Endothelial cell of umbilical vein (primary cell): ENCODE results near the gene CRLF1. TPM values are rescaled to one million over a fixed set of nuclear protein-coding genes. Genes with fewer than 3 reads are reported as not detected.

Source experiments
- BruUV-seq: library from RNA; stranded (reverse); fragments of 400-500 nt; replicated peaks from 2 replicates; lab custom pipeline; 2021; lab: Mats Ljungman, UMichigan
- CTCF ChIA-PET: fragments of 300-600, 350-600 bp; sonication (Branson Sonifier 250); formaldehyde crosslinking; loops from one replicate; lab custom pipeline; 2021; ENCODE audit warnings: antibody characterized with exemption, inconsistent platforms; lab: Charles Lee
- POLR2A ChIA-PET: fragments of 300-600, 350-600 bp; sonication (Branson Sonifier 250); formaldehyde crosslinking; loops from one replicate; lab custom pipeline; 2021; ENCODE audit warnings: antibody characterized with exemption, inconsistent platforms; lab: Charles Lee
- DNase-seq: peaks from one replicate; pipeline ENCODE4 v3.0.0-alpha.2; 2011; ENCODE audit warnings: low read depth, low spot score
- FAIRE-seq: peaks from 2 replicates; lab custom pipeline; 2011; peaks lifted over from hg19 to GRCh38; lab: Jason Lieb, UNC
- H2AFZ ChIP-seq: 2 replicates; pipeline ENCODE4 v1.6.0; 2012; ENCODE audit warnings: low read depth, low read length, control low read depth, inconsistent platforms
- H3K27ac ChIP-seq: 2 replicates; pipeline ENCODE4 v1.5.1; 2011; ENCODE audit warnings: low read depth, mild to moderate bottlenecking, control low read depth, low read length, moderate library complexity; ENCODE audit not compliant: insufficient read depth
- H3K27me3 ChIP-seq, 2 experiments: 2 replicates each; pipeline versions ENCODE4 v1.6.0 to v1.6.1; 2011; ENCODE audit warnings: low read length in 2 of 2, mixed read lengths in 1 of 2; ENCODE audit not compliant: control insufficient read depth in 2 of 2, insufficient read depth in 2 of 2
- H3K36me3 ChIP-seq, 2 experiments: 2 replicates in 1 of 2; 3 replicates in 1 of 2; pipeline ENCODE4 v1.5.1; 2011; ENCODE audit warnings: low read length in 2 of 2, mild to moderate bottlenecking in 1 of 2, moderate library complexity in 1 of 2; ENCODE audit not compliant: control insufficient read depth in 2 of 2, insufficient read depth in 2 of 2; ENCODE audit errors: extremely low read depth in 1 of 2
- H3K4me1 ChIP-seq: 3 replicates; pipeline ENCODE4 v1.5.1; 2011; ENCODE audit warnings: mild to moderate bottlenecking, low read length; ENCODE audit not compliant: control insufficient read depth, insufficient read depth; ENCODE audit errors: extremely low read depth
- H3K4me2 ChIP-seq: 2 replicates; pipeline ENCODE4 v1.6.1; 2011; ENCODE audit warnings: low read length, control low read depth, mixed read lengths; ENCODE audit not compliant: insufficient read depth
- H3K4me3 ChIP-seq, 3 experiments: fragments of 200-600 bp in 1 of 3; sonication (generic), shearing (Covaris generic) in 1 of 3; replicated peaks in 1 of 3; 2 replicates each; pipeline ENCODE4 v1.5.1; 2011 to 2016; ENCODE audit warnings: control low read depth in 3 of 3, low read length in 3 of 3, mild to moderate bottlenecking in 2 of 3, inconsistent platforms in 1 of 3, low read depth in 1 of 3, moderate library complexity in 1 of 3; ENCODE audit not compliant: insufficient read depth in 1 of 3
- H3K79me2 ChIP-seq: 2 replicates; pipeline ENCODE4 v1.6.0; 2012; ENCODE audit warnings: low read length, inconsistent platforms; ENCODE audit not compliant: control insufficient read depth, insufficient read depth
- H3K9ac ChIP-seq: replicated peaks from 2 replicates; pipeline ENCODE3; 2011; ENCODE audit warnings: low read length, control low read depth; ENCODE audit not compliant: insufficient read depth; ENCODE audit errors: extremely low read depth
- H3K9me1 ChIP-seq: replicated peaks from 3 replicates; pipeline ENCODE4 v1.6.0; 2011; ENCODE audit warnings: mild to moderate bottlenecking, low read length; ENCODE audit not compliant: control insufficient read depth, insufficient read depth; ENCODE audit errors: extremely low read depth
- H3K9me3 ChIP-seq: replicated peaks from 2 replicates; pipeline ENCODE4 v1.5.1; 2012; ENCODE audit warnings: low read length, inconsistent platforms; ENCODE audit not compliant: control insufficient read depth, insufficient read depth
- H4K20me1 ChIP-seq: replicated peaks from 2 replicates; pipeline ENCODE3; 2011; ENCODE audit warnings: mild to moderate bottlenecking, low read length; ENCODE audit not compliant: control insufficient read depth, insufficient read depth; ENCODE audit errors: extremely low read depth
- EZH2 ChIP-seq: IDR thresholded peaks from 2 replicates; pipeline ENCODE4 v1.6.1; 2012; ENCODE audit warnings: borderline replicate concordance, low read depth, mild to moderate bottlenecking, moderate library complexity, low read length, inconsistent platforms; ENCODE audit not compliant: severe bottlenecking
- FOS ChIP-seq: IDR thresholded peaks from 2 replicates; pipeline ENCODE4 v1.6.1; 2011; ENCODE audit warnings: mild to moderate bottlenecking, low read length, moderate library complexity, borderline replicate concordance; ENCODE audit not compliant: insufficient read depth
- GATA2 ChIP-seq: IDR thresholded peaks from 2 replicates; pipeline ENCODE4 v1.7.0; 2011; ENCODE audit warnings: low read depth, mild to moderate bottlenecking, moderate library complexity, mixed read lengths, low read length; ENCODE audit not compliant: insufficient read length, insufficient read depth
- JUN ChIP-seq: IDR thresholded peaks from 2 replicates; pipeline ENCODE4 v1.6.1; 2011; ENCODE audit warnings: borderline replicate concordance, low read depth; ENCODE audit not compliant: insufficient read length, insufficient read depth
- MYC ChIP-seq: IDR thresholded peaks from one replicate; pipeline ENCODE4 v1.6.1; 2011; ENCODE audit warnings: mild to moderate bottlenecking, low read depth, low read length
- POLR2A ChIP-seq: IDR thresholded peaks from 2 replicates; pipeline ENCODE4 v1.6.1; 2012; ENCODE audit warnings: low read depth, mild to moderate bottlenecking, control low read depth, low read length
- POLR2AphosphoS5 ChIP-seq: IDR thresholded peaks from 2 replicates; pipeline ENCODE4 v1.6.1; 2012; ENCODE audit warnings: low read depth, mild to moderate bottlenecking, control low read depth, low read length, moderate library complexity; ENCODE audit not compliant: insufficient read depth
- dilution Hi-C: fragments of 300-500 bp; cut with MboI; formaldehyde crosslinking; loops from one replicate; pipeline ENCODE4 v1.15.0; 2019; ENCODE audit warnings: low sequenced_read_pairs; ENCODE audit not compliant: extremely low pct_ligation_motif_present
- intact Hi-C: fragments of 100-400 bp; cut with micrococcal nuclease; formaldehyde crosslinking; loops from one replicate; pipeline ENCODE4 v1.10.0; 2022
- polyA plus RNA-seq, 4 experiments: library from polyadenylated mRNA; depleted of rRNA in 3 of 4; stranded (reverse) in 3 of 4; unstranded in 1 of 4; fragments of >200 nt; gene quantifications; 2 replicates each; pipeline versions ENCODE4 v1.2.1 to v1.2.3, GENCODE V29; 2011 to 2012; ENCODE audit warnings: missing spikeins in 1 of 4
- total RNA-seq: library from RNA; stranded (reverse); gene quantifications from 2 replicates; pipeline ENCODE4 v1.2.3, GENCODE V29; 2021
- TF ChIP-seq, protein P1 (sequence below): IDR thresholded peaks from 2 replicates; pipeline ENCODE4 v1.6.1; 2011; ENCODE audit not compliant: insufficient read depth, insufficient read length
- TF ChIP-seq, protein P2 (sequence below), 2 donors: IDR thresholded peaks; 1 replicate in 1 of 2; 2 replicates in 1 of 2; pipeline ENCODE4 v1.5.1; 2011; ENCODE audit warnings: low read length in 2 of 2, mild to moderate bottlenecking in 2 of 2, moderate library complexity in 2 of 2, control low read depth in 1 of 2, inconsistent platforms in 1 of 2, low read depth in 1 of 2; ENCODE audit not compliant: insufficient read depth in 1 of 2; ENCODE audit errors: extremely low read depth in 1 of 2

CRLF1 gene
- total and polyA plus RNA-seq, 2 donors (not counting 3 experiments of a cell fraction or from before 2014, with no cell fraction given) = 0.18 TPM; not detected in 1

GRCh38 chr19:18610245-18610555 is 3.6 kb upstream of the CRLF1 start:
- ChIA-PET POLR2A (no interaction called here), CTCF (no interaction called here)
- Histone ChIP-seq H4K20me1 (no peaks in the 10 kb centered on the region), H2AFZ (no peak overlapping the region), H3K4me1 (peaks cover 16% of the 10 kb centered on the region), H3K27me3 (peaks cover 70 to 84% of the 10 kb centered on the region in 2 experiments), H3K9ac (no peak overlapping the region), H3K79me2 (no peaks in the 10 kb centered on the region), H3K9me3 (no peaks in the 10 kb centered on the region), H3K9me1 (no peaks in the 10 kb centered on the region), H3K4me2 (no peak overlapping the region), H3K36me3 (no peaks in the 10 kb centered on the region), H3K27ac (no peak overlapping the region), H3K4me3 (no peak overlapping the region)
- FAIRE-seq (no peak), DNase-seq (no peak)
- no TSS peak for BruUV-seq
- intact Hi-C loops (loop anchor here (1.0 kb wide), 1 partner anchor 26 kb away; no protein-coding TSS in a partner anchor), dilution Hi-C loops (no loop called here)
- TF ChIP-seq MYC (no peak), EZH2 (no peak), FOS (no peak), GATA2 (no peak), POLR2AphosphoS5 (no peak)

DNA sequence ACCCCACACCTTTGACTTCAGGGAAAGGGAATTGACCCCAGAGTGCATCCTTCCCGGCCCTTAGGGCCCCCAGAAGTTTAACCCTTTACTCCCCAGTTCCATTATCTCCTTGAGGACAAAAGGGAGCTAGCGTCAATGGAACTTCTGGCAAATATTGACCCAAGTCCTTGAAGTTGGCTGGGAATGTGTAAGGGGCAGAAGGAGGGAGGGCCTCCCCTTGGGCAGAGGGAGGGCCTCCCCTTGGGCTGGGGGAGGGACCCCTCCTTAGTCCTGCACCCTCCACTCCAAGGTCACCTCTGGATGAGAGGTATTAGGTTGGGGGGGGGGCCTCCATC is 3.1 kb upstream of the CRLF1 start:
- no peak overlapping the region for H3K4me3 ChIP-seq
- H3K4me1 ChIP-seq = peaks cover 16% of the 10 kb centered on the region
- H2AFZ ChIP-seq = no peak overlapping the region
- H3K9me1 ChIP-seq = no peaks in the 10 kb centered on the region
- no peaks in the 10 kb centered on the region for H3K36me3 ChIP-seq
- no TSS peak for BruUV-seq
- no peaks in the 10 kb centered on the region for H4K20me1 ChIP-seq
- no peak overlapping the region for H3K27ac ChIP-seq
- H3K27me3 ChIP-seq = peaks cover 75 to 88% of the 10 kb centered on the region in 2 experiments
- POLR2A ChIA-PET = no interaction called here
- intact Hi-C loops (loop anchor here (1.0 kb wide), 1 partner anchor 27 kb away; no protein-coding TSS in a partner anchor), dilution Hi-C loops (no loop called here)
- no peak overlapping the region for H3K4me2 ChIP-seq
- no peak for FAIRE-seq
- H3K9me3 ChIP-seq = no peaks in the 10 kb centered on the region
- no peaks in the 10 kb centered on the region for H3K79me2 ChIP-seq
- TF ChIP-seq JUN (no peak), MYC (no peak), GATA2 (no peak), POLR2A (no peak), EZH2 (no peak), POLR2AphosphoS5 (no peak), FOS (no peak)
- TF ChIP-seq, protein P1, sequence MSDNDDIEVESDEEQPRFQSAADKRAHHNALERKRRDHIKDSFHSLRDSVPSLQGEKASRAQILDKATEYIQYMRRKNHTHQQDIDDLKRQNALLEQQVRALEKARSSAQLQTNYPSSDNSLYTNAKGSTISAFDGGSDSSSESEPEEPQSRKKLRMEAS = no peak
- TF ChIP-seq, protein P2, sequence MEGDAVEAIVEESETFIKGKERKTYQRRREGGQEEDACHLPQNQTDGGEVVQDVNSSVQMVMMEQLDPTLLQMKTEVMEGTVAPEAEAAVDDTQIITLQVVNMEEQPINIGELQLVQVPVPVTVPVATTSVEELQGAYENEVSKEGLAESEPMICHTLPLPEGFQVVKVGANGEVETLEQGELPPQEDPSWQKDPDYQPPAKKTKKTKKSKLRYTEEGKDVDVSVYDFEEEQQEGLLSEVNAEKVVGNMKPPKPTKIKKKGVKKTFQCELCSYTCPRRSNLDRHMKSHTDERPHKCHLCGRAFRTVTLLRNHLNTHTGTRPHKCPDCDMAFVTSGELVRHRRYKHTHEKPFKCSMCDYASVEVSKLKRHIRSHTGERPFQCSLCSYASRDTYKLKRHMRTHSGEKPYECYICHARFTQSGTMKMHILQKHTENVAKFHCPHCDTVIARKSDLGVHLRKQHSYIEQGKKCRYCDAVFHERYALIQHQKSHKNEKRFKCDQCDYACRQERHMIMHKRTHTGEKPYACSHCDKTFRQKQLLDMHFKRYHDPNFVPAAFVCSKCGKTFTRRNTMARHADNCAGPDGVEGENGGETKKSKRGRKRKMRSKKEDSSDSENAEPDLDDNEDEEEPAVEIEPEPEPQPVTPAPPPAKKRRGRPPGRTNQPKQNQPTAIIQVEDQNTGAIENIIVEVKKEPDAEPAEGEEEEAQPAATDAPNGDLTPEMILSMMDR (IDR thresholded peaks at IDR 0.05; ENCODE audit: extremely low read depth in 1 of 2, insufficient read depth in 1 of 2, low read depth in 1 of 2, low read length in 2 of 2) = no peak
- CTCF ChIA-PET = no interaction called here
- no peak for DNase-seq
- H3K9ac ChIP-seq = no peak overlapping the region
